ENCODE results near the gene CAMTA1. TPM values are rescaled to one million over a fixed set of nuclear protein-coding genes. Genes with fewer than 3 reads are reported as not detected.

Gene CAMTA1
- total and polyA plus RNA-seq, 4 donors, result 90.5 to 236 (median 195) TPM

- Histone ChIP-seq H3K36me3 (ENCODE audit: control insufficient read depth, insufficient read depth, low read length) (peaks cover 3% of the 10 kb centered on the region), H3K27ac (ENCODE audit: low read depth, low read length) (no peak overlapping the region), H3K4me3 (ENCODE audit: low read depth, low read length) (no peak overlapping the region), H3K9me3 (ENCODE audit: control insufficient read depth, insufficient read depth, low read length) (no peaks in the 10 kb centered on the region), H3K4me1 (ENCODE audit: control insufficient read depth, insufficient read depth, low read length) (peaks cover 44% of the 10 kb centered on the region), H3K27me3 (ENCODE audit: control insufficient read depth, insufficient read depth, low read length) (no peaks in the 10 kb centered on the region)
- 87% methylated on average over 17 of the region's 17 CpGs for WGBS (ENCODE audit: insufficient coverage)
- DNase-seq (ENCODE audit: low read depth in 4 of 6, low spot score in 6 of 6), result no peak
Measured at GRCh38 chr1:7228252-7228961, 443.2 kb downstream of the CAMTA1 start.

GRCh38 chr1:7229186-7229585 is 443.9 kb downstream of the CAMTA1 start:
- Histone ChIP-seq H3K9me3 (ENCODE audit: control insufficient read depth, insufficient read depth, low read length) (no peaks in the 10 kb centered on the region), H3K27ac (ENCODE audit: low read depth, low read length) (no peak overlapping the region), H3K27me3 (ENCODE audit: control insufficient read depth, insufficient read depth, low read length) (no peaks in the 10 kb centered on the region), H3K4me1 (ENCODE audit: control insufficient read depth, insufficient read depth, low read length) (peaks cover 41% of the 10 kb centered on the region), H3K36me3 (ENCODE audit: control insufficient read depth, insufficient read depth, low read length) (peaks cover 3% of the 10 kb centered on the region), H3K4me3 (ENCODE audit: low read depth, low read length) (no peak overlapping the region)
- DNase-seq (ENCODE audit: low read depth in 4 of 6, low spot score in 6 of 6), result no peak
- 54% methylated on average over 3 of the region's 4 CpGs for WGBS (ENCODE audit: insufficient coverage)

- WGBS (ENCODE audit: insufficient coverage), result 86% methylated on average over 12 of the region's 20 CpGs
- Histone ChIP-seq H3K27ac (ENCODE audit: low read depth, low read length) (no peak overlapping the region), H3K27me3 (ENCODE audit: control insufficient read depth, insufficient read depth, low read length) (no peaks in the 10 kb centered on the region), H3K9me3 (ENCODE audit: control insufficient read depth, insufficient read depth, low read length) (no peaks in the 10 kb centered on the region), H3K36me3 (ENCODE audit: control insufficient read depth, insufficient read depth, low read length) (peaks cover 3% of the 10 kb centered on the region), H3K4me3 (ENCODE audit: low read depth, low read length) (no peak overlapping the region), H3K4me1 (ENCODE audit: control insufficient read depth, insufficient read depth, low read length) (peaks cover 40% of the 10 kb centered on the region)
- no peak for DNase-seq (ENCODE audit: low read depth in 4 of 6, low spot score in 6 of 6)
Measured at GRCh38 chr1:7229696-7230631, 444.7 kb downstream of the CAMTA1 start.

GRCh38 chr1:7232441-7233236 is 447.4 kb downstream of the CAMTA1 start:
- Histone ChIP-seq H3K27me3 (ENCODE audit: control insufficient read depth, insufficient read depth, low read length) (no peaks in the 10 kb centered on the region), H3K36me3 (ENCODE audit: control insufficient read depth, insufficient read depth, low read length) (peaks cover 3% of the 10 kb centered on the region), H3K4me3 (ENCODE audit: low read depth, low read length) (no peak overlapping the region), H3K27ac (ENCODE audit: low read depth, low read length) (no peak overlapping the region), H3K4me1 (ENCODE audit: control insufficient read depth, insufficient read depth, low read length) (peaks cover 44% of the 10 kb centered on the region), H3K9me3 (ENCODE audit: control insufficient read depth, insufficient read depth, low read length) (no peaks in the 10 kb centered on the region)
- DNase-seq (ENCODE audit: low read depth in 4 of 6, low spot score in 6 of 6), result peak in 1 of 6 donors; percentile 87
- WGBS (ENCODE audit: insufficient coverage), result 64% methylated on average over 7 of the region's 15 CpGs

GRCh38 chr1:7233237-7233540 is 447.9 kb downstream of the CAMTA1 start:
- Histone ChIP-seq H3K27me3 (ENCODE audit: control insufficient read depth, insufficient read depth, low read length) (no peaks in the 10 kb centered on the region), H3K4me3 (ENCODE audit: low read depth, low read length) (no peak overlapping the region), H3K36me3 (ENCODE audit: control insufficient read depth, insufficient read depth, low read length) (peaks cover 3% of the 10 kb centered on the region), H3K9me3 (ENCODE audit: control insufficient read depth, insufficient read depth, low read length) (no peaks in the 10 kb centered on the region), H3K27ac (ENCODE audit: low read depth, low read length) (no peak overlapping the region), H3K4me1 (ENCODE audit: control insufficient read depth, insufficient read depth, low read length) (peaks cover 44% of the 10 kb centered on the region)
- no peak for DNase-seq (ENCODE audit: low read depth in 4 of 6, low spot score in 6 of 6)
- WGBS (ENCODE audit: insufficient coverage), result 86% methylated on average over 3 of the region's 6 CpGs

GRCh38 chr1:7233646-7234470 is 448.6 kb downstream of the CAMTA1 start:
- 87% methylated on average over 26 of the region's 28 CpGs for WGBS (ENCODE audit: insufficient coverage)
- H3K9me3 ChIP-seq (ENCODE audit: control insufficient read depth, insufficient read depth, low read length), result no peaks in the 10 kb centered on the region
- no peak for DNase-seq (ENCODE audit: low read depth in 4 of 6, low spot score in 6 of 6)
- no peak overlapping the region for H3K27ac ChIP-seq (ENCODE audit: low read depth, low read length)
- no peak overlapping the region for H3K4me3 ChIP-seq (ENCODE audit: low read depth, low read length)
- peaks cover 3% of the 10 kb centered on the region for H3K36me3 ChIP-seq (ENCODE audit: control insufficient read depth, insufficient read depth, low read length)
- peaks cover 40% of the 10 kb centered on the region for H3K4me1 ChIP-seq (ENCODE audit: control insufficient read depth, insufficient read depth, low read length)
- no peaks in the 10 kb centered on the region for H3K27me3 ChIP-seq (ENCODE audit: control insufficient read depth, insufficient read depth, low read length)

GRCh38 chr1:7234471-7234755 is 449.2 kb downstream of the CAMTA1 start:
- 87% methylated on average over 7 of the region's 9 CpGs for WGBS (ENCODE audit: insufficient coverage)

GRCh38 chr1:7235871-7236517 is 450.7 kb downstream of the CAMTA1 start:
- Histone ChIP-seq H3K36me3 (ENCODE audit: control insufficient read depth, insufficient read depth, low read length) (no peaks in the 10 kb centered on the region), H3K4me1 (ENCODE audit: control insufficient read depth, insufficient read depth, low read length) (peaks cover 22% of the 10 kb centered on the region), H3K9me3 (ENCODE audit: control insufficient read depth, insufficient read depth, low read length) (no peaks in the 10 kb centered on the region), H3K27ac (ENCODE audit: low read depth, low read length) (no peak overlapping the region), H3K27me3 (ENCODE audit: control insufficient read depth, insufficient read depth, low read length) (no peaks in the 10 kb centered on the region), H3K4me3 (ENCODE audit: low read depth, low read length) (no peak overlapping the region)
- no peak for DNase-seq (ENCODE audit: low read depth in 4 of 6, low spot score in 6 of 6)
- WGBS (ENCODE audit: insufficient coverage), result 77% methylated on average over 7 of the region's 17 CpGs

More at GRCh38 chr1:7234471-7234755, 449.2 kb downstream of the CAMTA1 start:
- Histone ChIP-seq H3K9me3 (ENCODE audit: control insufficient read depth, insufficient read depth, low read length) (no peaks in the 10 kb centered on the region), H3K27ac (ENCODE audit: low read depth, low read length) (no peak overlapping the region), H3K36me3 (ENCODE audit: control insufficient read depth, insufficient read depth, low read length) (peaks cover 3% of the 10 kb centered on the region), H3K4me3 (ENCODE audit: low read depth, low read length) (no peak overlapping the region), H3K27me3 (ENCODE audit: control insufficient read depth, insufficient read depth, low read length) (no peaks in the 10 kb centered on the region), H3K4me1 (ENCODE audit: control insufficient read depth, insufficient read depth, low read length) (peaks cover 38% of the 10 kb centered on the region)
- DNase-seq (ENCODE audit: low read depth in 4 of 6, low spot score in 6 of 6), result no peak
